Effector memory CD4-positive, alpha-beta T cell (primary cell): ENCODE results near the gene BTN1A1.
"Not testable (repeated sequence)": the region's sequence is repeated elsewhere in the genome, so short reads cannot be mapped to it uniquely, and the experiment has no call there.

Experiments
- DNase-seq, 3 donors: peaks; one replicate each; pipeline ENCODE4 v3.0.0-alpha.2; 2020
- H3K27ac ChIP-seq: 2 replicates; pipeline ENCODE4 v1.7.0; 2013; ENCODE audit warnings: mild to moderate bottlenecking, low read length, moderate library complexity; ENCODE audit not compliant: insufficient read depth, poor library complexity, severe bottlenecking
- H3K27me3 ChIP-seq: replicated peaks from 2 replicates; pipeline ENCODE4 v1.7.0; 2013; ENCODE audit warnings: mild to moderate bottlenecking, low read length; ENCODE audit not compliant: insufficient read depth, control insufficient read depth, poor library complexity, severe bottlenecking
- H3K36me3 ChIP-seq: 2 replicates; pipeline ENCODE4 v1.7.0; 2013; ENCODE audit warnings: mild to moderate bottlenecking, low read length, moderate library complexity; ENCODE audit not compliant: control insufficient read depth, insufficient read depth
- H3K4me1 ChIP-seq: 2 replicates; pipeline ENCODE4 v1.7.0; 2013; ENCODE audit warnings: low read length, mild to moderate bottlenecking; ENCODE audit not compliant: control insufficient read depth, insufficient read depth, poor library complexity, severe bottlenecking
- H3K4me3 ChIP-seq: 2 replicates; pipeline ENCODE4 v1.7.0; 2013; ENCODE audit warnings: low read length, low read depth, mild to moderate bottlenecking; ENCODE audit not compliant: insufficient read depth, poor library complexity, severe bottlenecking
- H3K9me3 ChIP-seq: 2 replicates; pipeline ENCODE4 v1.7.0; 2013; ENCODE audit warnings: mild to moderate bottlenecking, low read length, moderate library complexity; ENCODE audit not compliant: control insufficient read depth

The BTN1A1 gene

GRCh38 chr6:26524314-26524713 lies 24.2 kb downstream of the BTN1A1 start:
- H3K36me3 ChIP-seq, H3K27me3 ChIP-seq: not testable (repeated sequence)

DNA sequence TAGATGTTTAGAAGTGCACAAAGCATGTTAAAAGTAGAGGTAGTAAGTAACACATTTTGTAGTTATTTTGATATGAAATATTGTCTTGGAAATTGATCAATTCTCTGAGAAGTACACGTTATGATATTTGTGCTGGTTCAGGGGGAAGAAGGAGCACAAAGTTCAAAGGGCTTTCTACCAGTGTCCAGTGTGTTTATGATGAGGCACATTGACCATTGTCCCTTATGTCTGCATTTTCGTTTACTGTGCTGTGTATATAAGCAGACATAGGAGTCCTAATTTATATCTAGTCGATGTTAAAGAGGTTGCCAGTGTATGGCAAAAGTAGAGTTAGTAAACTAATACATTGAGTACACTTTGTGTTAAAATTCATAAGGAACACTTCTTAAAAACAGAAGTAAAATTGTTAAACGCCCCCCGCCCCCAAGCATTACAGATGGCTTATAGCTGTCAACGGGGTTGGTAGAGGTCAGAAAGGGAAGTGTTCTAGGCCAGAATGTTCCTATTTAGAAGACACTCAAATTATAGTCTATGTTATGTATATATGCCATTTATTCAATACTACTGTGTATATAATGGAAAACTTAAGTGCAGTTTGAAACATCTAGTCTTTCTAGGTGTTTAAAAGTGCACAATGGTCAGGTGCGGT lies 24.7 kb downstream of the BTN1A1 start:
- peaks cover 7% of the 10 kb centered on the region for H3K4me1 ChIP-seq
- H3K27ac ChIP-seq = no peak overlapping the region
- no peaks in the 10 kb centered on the region for H3K36me3 ChIP-seq
- no peaks in the 10 kb centered on the region for H3K27me3 ChIP-seq
- no peaks in the 10 kb centered on the region for H3K9me3 ChIP-seq
- no peak for DNase-seq
- no peak overlapping the region for H3K4me3 ChIP-seq

More at GRCh38 chr6:26524314-26524713, 24.2 kb downstream of the BTN1A1 start:
- H3K9me3 ChIP-seq, DNase-seq, H3K4me3 ChIP-seq, H3K27ac ChIP-seq, H3K4me1 ChIP-seq: not testable (repeated sequence)

GRCh38 chr6:26525838-26526237 lies 25.7 kb downstream of the BTN1A1 start:
- no peak for DNase-seq
- H3K27me3 ChIP-seq = no peaks in the 10 kb centered on the region
- H3K27ac ChIP-seq = no peak overlapping the region
- no peaks in the 10 kb centered on the region for H3K36me3 ChIP-seq
- no peaks in the 10 kb centered on the region for H3K4me1 ChIP-seq
- no peak overlapping the region for H3K4me3 ChIP-seq
- H3K9me3 ChIP-seq = no peaks in the 10 kb centered on the region

DNA sequence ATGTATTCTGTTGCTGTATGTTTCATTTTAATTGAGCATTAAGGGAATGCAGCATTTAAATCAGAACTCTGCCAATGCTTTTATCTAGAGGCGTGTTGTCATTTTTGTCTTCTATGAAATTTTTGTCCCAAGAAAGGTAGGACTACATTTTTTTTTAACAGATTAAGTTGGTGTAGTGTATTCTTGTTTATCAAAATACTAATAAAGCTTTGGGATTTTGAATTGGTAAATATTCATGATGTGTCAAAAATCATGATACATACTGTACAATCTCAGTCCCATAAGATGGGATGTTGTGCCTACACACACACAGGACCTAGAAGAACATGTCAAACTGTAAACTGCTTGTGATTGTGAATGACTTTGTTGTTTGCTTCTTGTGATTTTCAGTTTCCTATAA lies 26.8 kb downstream of the BTN1A1 start:
- Histone ChIP-seq H3K4me1 (no peaks in the 10 kb centered on the region), H3K36me3 (no peaks in the 10 kb centered on the region), H3K27me3 (no peaks in the 10 kb centered on the region), H3K9me3 (no peaks in the 10 kb centered on the region), H3K4me3 (no peak overlapping the region), H3K27ac (no peak overlapping the region)
- DNase-seq = no peak

GRCh38 chr6:26530203-26530602 lies 30.1 kb downstream of the BTN1A1 start:
- Histone ChIP-seq H3K27me3 (no peaks in the 10 kb centered on the region), H3K27ac (no peak overlapping the region), H3K4me1 (no peaks in the 10 kb centered on the region), H3K9me3 (no peaks in the 10 kb centered on the region), H3K4me3 (no peak overlapping the region), H3K36me3 (no peaks in the 10 kb centered on the region)
- no peak for DNase-seq

DNA sequence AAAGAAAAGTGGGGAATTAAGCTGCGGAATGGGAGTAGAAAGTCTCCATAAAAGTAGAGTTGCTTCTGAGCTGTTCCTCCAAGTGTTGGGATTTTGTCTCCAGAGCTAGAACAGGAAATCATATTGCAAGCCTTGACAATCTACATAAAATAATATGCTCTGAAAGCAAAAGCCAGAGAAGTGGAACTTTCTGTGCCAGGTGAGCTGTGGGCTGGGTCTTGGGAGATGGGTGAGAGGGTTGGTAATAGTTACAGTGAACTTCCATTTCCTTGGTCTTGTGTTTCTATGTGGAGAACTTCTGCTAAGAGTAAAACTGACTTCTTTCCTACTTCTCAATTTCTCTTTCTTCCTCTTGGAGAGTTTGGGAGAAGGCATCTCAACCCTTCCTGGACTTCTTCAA lies 31.8 kb downstream of the BTN1A1 start:
- DNase-seq = no peak
- no peaks in the 10 kb centered on the region for H3K36me3 ChIP-seq
- H3K4me1 ChIP-seq = peaks cover 9% of the 10 kb centered on the region
- H3K4me3 ChIP-seq = no peak overlapping the region
- no peaks in the 10 kb centered on the region for H3K27me3 ChIP-seq
- no peaks in the 10 kb centered on the region for H3K9me3 ChIP-seq
- H3K27ac ChIP-seq = no peak overlapping the region

DNA sequence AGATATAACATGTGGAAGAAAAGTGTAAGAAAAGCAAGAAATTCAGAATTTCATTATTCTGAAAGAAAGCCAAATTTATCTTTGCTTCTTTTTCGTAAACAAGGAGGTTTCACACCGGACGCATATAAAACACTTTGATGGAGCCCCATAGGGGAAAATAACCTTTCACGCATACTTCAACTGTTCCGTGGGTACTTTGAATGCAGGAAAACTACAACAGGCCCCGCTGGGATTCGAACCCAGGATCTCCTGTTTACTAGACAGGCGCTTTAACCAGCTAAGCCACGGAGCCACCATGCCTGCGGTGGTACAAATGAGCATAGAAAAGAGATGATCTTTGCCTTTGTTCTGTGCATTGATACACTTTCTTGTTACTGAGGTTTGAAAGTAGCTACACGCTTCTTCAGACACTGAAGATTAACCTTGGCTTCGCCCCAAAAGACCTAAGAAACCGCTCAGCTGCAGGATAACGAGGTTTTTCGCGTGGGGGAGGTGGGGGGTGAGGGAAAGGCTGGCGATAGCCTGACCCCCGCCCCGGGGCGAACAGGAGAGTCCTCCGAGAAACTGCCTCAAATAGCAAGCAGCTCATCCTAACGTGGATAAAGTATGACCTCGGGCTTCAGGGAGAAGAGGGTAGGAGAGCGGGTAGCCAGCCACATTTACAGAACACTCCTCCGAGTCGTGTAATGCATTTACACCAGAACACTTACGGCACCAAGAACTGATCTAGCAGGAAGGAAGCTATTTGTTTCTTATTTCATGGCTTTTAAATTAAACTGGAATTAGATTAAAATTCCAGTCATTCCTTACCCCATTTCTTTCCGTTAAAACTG lies 32.8 kb downstream of the BTN1A1 start:
- Histone ChIP-seq H3K27ac (peak overlapping the region; percentile 52), H3K4me3 (peak overlapping the region; percentile 71), H3K27me3 (no peaks in the 10 kb centered on the region), H3K36me3 (no peaks in the 10 kb centered on the region), H3K4me1 (peaks cover 11% of the 10 kb centered on the region), H3K9me3 (no peaks in the 10 kb centered on the region)
- DNase-seq = peak; percentile 83 to 87 (median 86)

DNA sequence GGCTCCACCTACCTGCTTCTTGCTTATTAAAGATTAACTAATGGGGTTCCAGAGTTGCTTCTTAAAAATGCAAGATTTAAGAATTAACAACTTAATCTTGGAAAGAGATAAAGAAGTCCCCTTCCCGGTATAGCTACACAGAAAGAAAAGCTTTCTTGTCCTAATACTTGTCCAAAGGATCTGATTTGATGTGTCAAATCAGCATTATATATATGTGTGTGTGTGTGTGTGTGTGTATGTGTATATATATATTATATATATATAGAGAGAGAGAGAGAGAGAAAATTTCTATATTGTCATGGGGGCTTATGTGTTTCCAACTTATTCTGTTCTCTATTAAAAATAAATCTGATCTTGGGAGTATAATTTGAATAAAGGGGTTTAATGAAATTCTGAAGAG lies 33.4 kb downstream of the BTN1A1 start:
- Histone ChIP-seq H3K27me3 (no peaks in the 10 kb centered on the region), H3K4me3 (peak overlapping the region; percentile 71), H3K36me3 (no peaks in the 10 kb centered on the region), H3K4me1 (peaks cover 11% of the 10 kb centered on the region), H3K9me3 (no peaks in the 10 kb centered on the region), H3K27ac (peak overlapping the region; percentile 52)
- no peak for DNase-seq

DNA sequence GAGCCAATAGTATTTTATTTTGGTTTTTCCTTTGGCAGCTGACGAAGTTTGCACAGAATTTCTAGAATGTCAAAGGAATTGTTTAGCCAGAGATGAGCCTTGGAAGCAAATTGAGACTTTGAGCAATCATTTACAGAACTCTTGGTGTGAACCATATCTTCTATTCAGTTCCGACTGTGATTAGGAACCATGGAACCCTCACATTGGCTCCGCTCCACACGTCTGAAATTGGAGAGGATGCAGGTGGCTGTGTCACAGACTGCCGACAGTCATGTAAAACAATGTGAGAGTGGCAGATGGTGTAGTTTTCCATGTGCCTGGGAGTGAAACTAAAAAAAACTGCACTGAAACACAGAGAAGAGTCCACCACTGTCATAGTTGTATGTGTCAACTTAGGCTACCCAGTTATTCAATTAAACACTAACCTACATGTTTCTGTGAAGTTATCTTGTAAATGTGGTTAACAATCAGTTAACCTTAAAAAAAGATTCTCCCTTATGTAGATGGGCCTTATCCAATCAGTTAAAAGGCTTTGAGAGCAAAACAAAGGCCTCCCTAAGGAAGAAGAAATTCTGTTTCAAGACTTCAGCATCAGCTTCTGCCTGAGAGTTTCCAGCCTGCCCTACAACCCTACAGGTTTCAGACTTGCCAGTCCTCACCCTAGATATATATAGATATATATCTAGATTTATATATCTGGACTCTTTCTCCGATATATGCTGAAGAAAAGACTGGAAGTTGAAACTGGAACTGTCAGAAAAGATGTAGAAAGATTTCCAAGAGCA lies 34.8 kb downstream of the BTN1A1 start:
- DNase-seq = no peak
- no peak overlapping the region for H3K4me3 ChIP-seq
- peaks cover 11% of the 10 kb centered on the region for H3K4me1 ChIP-seq
- H3K27me3 ChIP-seq = no peaks in the 10 kb centered on the region
- H3K9me3 ChIP-seq = no peaks in the 10 kb centered on the region
- no peaks in the 10 kb centered on the region for H3K36me3 ChIP-seq
- H3K27ac ChIP-seq = no peak overlapping the region
